Adipose tissue (tissue), 3 donors: Measurements from ENCODE around the gene GSK3B. TPM values are rescaled to one million over a fixed set of nuclear protein-coding genes. Genes with fewer than 3 reads are reported as not detected.

ENCODE experiments used
- H3K27ac ChIP-seq: one replicate; pipeline ENCODE4 v1.5.1; 2013; ENCODE audit warnings: low read depth, low read length
- WGBS, 3 donors: extraction: QIAGEN DNeasy Blood & Tissue Kit; methylation state at CpG; one replicate each; pipeline ENCODE4 v1.1.7; 2013; 5-methylcytosine and 5-hydroxymethylcytosine counted together
- polyA plus RNA-seq, 3 donors: library from polyadenylated mRNA; stranded (reverse); fragments of 200-250 nt; gene quantifications; one replicate each; pipeline ENCODE4 v1.2.3, GENCODE V29; 2013
- donor health status: healthy with polysubstance abuse.
- donor health status: Bipolar disorder and iron deficiency.
- donor health status: healthy.

The GSK3B gene
- polyA plus RNA-seq, 3 donors, result 6.3 to 14.0 (median 7.6) TPM

DNA sequence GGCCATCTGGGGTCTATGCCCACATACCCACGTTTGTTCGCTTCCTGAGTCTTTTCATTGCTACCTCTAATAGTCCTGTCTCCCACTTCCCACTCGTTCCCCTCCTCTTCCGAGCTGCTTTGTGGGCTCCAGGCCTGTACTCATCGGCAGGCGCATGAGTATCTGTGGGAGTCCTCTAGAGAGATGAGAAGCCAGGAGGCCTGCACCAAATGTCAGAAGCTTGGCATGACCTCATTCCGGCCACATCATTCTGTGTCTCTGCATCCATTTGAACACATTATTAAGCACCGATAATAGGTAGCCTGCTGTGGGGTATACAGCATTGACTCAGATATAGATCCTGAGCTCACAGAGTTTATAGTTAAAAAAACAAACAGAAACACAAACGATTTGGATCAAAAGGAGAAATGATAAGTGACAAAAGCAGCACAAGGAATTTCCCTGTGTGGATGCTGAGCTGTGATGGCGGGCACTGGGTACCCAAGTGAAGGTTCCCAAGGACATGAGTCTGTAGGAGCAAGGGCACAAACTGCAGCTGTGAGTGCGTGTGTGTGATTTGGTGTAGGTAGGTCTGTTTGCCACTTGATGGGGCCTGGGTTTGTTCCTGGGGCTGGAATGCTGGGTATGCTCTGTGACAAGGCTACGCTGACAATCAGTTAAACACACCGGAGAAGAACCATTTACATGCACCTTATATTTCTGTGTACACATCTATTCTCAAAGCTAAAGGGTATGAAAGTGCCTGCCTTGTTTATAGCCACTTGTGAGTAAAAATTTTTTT is 276.5 kb downstream of the GSK3B start:
- WGBS, 3 donors, result 68 to 81% (median 77%) methylated on average over 13 of the region's 13 CpGs
- no peak overlapping the region for H3K27ac ChIP-seq

GRCh38 chr3:119817071-119817470 is 277.2 kb downstream of the GSK3B start:
- WGBS, 3 donors, result 83 to 85% (median 84%) methylated on average over 12 of the region's 12 CpGs
- no peak overlapping the region for H3K27ac ChIP-seq

DNA sequence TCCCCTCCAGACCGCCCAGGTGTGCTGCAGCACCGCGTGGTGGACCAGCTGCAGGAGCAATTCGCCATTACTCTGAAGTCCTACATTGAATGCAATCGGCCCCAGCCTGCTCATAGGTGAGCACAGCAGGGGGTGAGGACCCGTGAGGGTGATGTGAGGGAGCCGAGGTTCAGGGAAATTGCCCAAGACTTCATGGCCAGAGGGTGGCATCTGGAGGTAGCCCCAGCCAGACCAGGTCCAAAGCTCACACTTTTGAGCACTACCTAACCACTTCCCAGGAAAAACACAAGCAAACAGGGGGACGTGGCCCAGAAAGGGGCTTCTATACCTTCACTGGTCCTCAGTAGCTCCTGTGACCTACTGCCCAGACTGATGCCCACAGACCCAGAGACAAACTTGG is 278.5 kb downstream of the GSK3B start:
- no peak overlapping the region for H3K27ac ChIP-seq
- 83 to 90% (median 84%) methylated on average over 8 of the region's 8 CpGs for WGBS, 3 donors

DNA sequence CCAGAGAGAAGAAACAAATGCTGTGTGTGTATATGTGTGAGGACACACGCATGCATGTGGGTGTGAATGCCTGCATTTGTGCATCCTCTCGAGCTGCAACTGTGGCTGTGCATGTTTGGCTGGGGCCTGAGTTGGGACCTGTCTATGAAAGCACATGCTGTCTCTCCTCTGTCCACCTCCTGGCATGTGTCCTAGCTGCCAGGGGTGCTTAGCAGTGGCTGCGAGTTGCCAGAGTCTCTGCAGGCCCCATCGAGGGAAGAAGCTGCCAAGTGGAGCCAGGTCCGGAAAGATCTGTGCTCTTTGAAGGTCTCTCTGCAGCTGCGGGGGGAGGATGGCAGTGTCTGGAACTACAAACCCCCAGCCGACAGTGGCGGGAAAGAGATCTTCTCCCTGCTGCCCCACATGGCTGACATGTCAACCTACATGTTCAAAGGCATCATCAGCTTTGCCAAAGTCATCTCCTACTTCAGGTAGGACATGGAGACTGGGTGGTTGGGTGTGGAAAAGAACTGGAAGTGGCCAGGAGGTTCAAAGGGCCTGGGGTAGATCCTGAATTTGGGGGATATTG is 281.7 kb downstream of the GSK3B start:
- WGBS, 3 donors, result 87 to 92% (median 91%) methylated on average over 8 of the region's 8 CpGs
- H3K27ac ChIP-seq, result no peak overlapping the region

DNA sequence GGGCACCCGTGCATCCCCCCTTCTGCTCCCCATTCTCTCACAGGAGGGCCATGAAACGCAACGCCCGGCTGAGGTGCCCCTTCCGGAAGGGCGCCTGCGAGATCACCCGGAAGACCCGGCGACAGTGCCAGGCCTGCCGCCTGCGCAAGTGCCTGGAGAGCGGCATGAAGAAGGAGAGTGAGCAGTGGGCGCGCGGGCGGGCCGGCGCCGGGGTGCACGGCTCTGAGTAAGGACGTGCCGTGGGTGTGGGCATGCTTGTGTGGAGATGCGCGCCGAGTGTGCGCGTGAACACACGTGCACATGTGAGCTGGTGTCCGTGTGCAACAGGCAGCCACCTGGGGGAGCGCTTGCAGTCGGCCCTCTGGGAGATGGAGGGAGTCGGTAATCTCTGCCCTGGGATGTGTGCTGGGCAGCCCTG is 284.2 kb downstream of the GSK3B start:
- no peak overlapping the region for H3K27ac ChIP-seq
- 1 to 6% (median 2%) methylated on average over 32 to 33 of the region's 33 CpGs for WGBS, 3 donors

DNA sequence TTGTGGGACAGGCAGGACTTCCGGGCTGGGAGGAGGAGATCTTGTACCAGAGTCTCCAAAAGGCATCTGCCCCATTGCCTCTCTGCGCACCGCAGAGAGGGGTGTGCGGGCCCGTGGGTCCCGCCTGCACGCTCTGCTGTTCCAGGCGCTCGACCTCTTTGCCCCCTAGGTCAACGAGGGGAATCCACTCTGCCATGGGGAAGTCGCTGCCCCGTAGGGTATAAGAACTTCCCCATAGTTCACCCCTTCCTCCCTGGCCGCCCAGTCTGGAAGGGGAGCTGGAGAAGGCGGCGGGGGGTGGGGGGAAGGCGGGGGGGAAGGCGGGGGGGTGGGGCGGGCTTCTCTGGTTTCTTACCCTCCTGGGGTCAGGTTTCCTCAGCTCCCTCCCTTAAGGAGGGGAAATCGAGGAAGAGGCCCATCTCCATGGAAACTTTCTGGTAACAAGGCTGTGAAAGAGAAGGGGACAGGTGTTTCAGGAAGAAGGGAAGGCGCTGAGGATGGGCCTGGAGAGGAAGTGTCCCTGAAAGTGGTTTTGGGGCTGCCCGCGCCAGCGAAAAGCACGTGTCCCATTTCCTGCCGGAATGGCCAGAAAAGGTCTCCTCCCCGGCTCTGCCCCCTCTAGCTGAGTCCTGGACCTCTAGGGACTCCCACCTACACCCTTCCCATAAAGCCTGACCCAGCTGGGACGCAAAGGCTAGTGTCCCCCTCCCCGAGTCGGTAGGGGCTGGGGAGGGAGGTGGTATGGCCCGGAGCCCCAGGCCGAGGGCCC is 284.8 kb downstream of the GSK3B start:
- no peak overlapping the region for H3K27ac ChIP-seq
- 27 to 42% (median 28%) methylated on average over 23 to 31 of the region's 31 CpGs for WGBS, 3 donors

DNA sequence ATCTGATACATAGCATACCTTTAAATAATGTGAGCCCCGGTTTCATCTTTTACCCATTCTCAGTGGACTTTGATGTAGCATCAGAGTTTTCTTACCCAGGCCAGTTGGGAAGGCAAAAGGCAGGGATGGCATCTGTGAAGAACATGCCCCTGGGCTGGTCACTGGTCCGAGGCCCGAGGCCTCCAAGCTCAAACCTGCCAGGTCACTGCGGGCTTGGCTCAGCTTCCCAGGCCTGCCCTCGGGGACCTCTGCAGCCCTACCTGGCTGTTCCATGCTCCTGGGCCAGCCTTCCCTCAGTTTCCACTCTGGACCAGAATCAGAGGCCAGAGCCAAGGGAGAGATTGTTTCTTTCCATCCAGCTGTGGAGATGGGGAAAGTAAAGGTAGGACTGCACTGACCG is 285.4 kb downstream of the GSK3B start:
- H3K27ac ChIP-seq, result no peak overlapping the region
- WGBS, 3 donors, result 86 to 95% (median 90%) methylated on average over 6 of the region's 6 CpGs

- 92 to 98% (median 94%) methylated on average over 4 of the region's 4 CpGs for WGBS, 3 donors
- H3K27ac ChIP-seq, result no peak overlapping the region
These were observed 286.0 kb downstream of the GSK3B start for GRCh38 chr3:119808244-119808643.

DNA sequence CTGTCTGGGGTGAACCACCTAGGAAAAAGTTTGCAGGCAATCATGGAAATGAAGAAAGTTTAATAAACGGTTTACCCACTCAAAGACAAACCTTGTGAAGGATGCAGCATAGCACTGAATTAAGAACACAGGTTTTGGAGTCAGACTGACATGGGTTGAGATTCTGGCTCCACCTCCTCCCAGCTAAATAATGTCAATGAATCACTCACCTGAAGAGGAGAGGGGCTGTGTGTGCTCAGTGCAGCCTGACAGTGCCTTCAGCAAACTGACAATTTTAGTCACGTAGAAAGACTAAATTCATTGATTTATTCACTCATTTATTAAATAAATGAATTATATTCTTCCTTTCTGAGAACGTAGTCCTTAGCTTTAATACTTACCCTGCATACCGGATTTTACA is 293.4 kb downstream of the GSK3B start:
- H3K27ac ChIP-seq, result no peak overlapping the region
- 55 to 79% (median 65%) methylated on average over 4 of the region's 4 CpGs for WGBS, 3 donors

GRCh38 chr3:119796785-119797184 is 297.5 kb downstream of the GSK3B start:
- WGBS, 3 donors, result 69 to 80% (median 74%) methylated on average over 2 of the region's 2 CpGs
- H3K27ac ChIP-seq, result no peak overlapping the region

DNA sequence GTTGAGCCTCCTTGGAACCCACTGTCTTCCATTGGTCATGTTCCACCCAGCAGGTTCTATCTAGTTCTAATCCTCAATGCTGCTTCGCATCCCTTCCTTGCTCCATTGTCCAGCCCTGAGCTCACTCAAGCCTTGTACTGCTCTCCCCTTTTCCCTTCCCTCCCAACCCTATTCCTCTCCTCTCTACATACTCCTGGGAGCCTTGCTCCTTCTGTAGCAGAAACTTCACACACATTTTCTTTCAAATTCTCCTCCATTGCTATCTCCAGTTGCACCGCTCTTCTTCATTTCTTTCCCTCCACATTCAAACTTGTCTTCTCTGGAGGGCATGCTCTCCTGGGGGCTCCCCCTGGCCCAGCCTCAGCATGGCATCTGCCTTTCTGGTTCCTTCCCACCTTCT is 297.9 kb downstream of the GSK3B start:
- WGBS, 3 donors, result 94 to 100% (median 96%) methylated on average over 2 of the region's 2 CpGs

GRCh38 chr3:119795849-119796248 is 298.4 kb downstream of the GSK3B start:
- no peak overlapping the region for H3K27ac ChIP-seq
- 74 to 84% (median 78%) methylated on average over 3 of the region's 3 CpGs for WGBS, 3 donors

More for the DNA sequence above, 297.9 kb downstream of the GSK3B start:
- H3K27ac ChIP-seq, result no peak overlapping the region

- H3K27ac ChIP-seq, result no peak overlapping the region
- 35 to 71% (median 62%) methylated on average over 5 of the region's 5 CpGs for WGBS, 3 donors
These were observed 299.2 kb downstream of the GSK3B start for GRCh38 chr3:119794971-119795612.

- no peak overlapping the region for H3K27ac ChIP-seq
- WGBS, 3 donors, result 96 to 98% (median 98%) methylated on average over 2 of the region's 2 CpGs
These were observed 299.8 kb downstream of the GSK3B start for GRCh38 chr3:119794401-119794800.

DNA sequence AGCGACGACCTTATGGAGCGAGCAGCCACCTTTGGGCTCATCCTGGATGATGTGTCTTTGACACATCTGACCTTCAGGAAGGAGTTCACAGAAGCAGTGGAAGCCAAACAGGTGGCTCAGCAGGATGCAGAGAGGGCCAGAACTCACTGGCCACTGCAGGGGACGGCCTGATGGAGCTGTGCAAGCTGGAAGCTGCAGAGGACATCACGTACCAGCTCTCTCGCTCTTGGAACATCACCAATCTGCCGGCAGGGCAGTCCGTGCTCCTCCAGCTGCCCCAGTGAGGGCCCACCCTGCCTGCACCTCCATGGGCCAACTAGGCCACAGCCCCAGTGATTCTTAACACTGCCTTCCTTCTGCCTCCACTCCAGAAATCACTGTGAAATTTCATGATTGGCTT is 302.0 kb downstream of the GSK3B start:
- H3K27ac ChIP-seq, result no peak overlapping the region
- 91 to 99% (median 93%) methylated on average over 8 of the region's 8 CpGs for WGBS, 3 donors

- no peak overlapping the region for H3K27ac ChIP-seq
- 91 to 95% (median 92%) methylated on average over 3 of the region's 3 CpGs for WGBS, 3 donors
These were observed 303.9 kb downstream of the GSK3B start for GRCh38 chr3:119790369-119790768.

- H3K27ac ChIP-seq, result no peak overlapping the region
- 80 to 92% (median 82%) methylated on average over 2 of the region's 2 CpGs for WGBS, 3 donors
These were observed 307.8 kb downstream of the GSK3B start for GRCh38 chr3:119786409-119786808.

GRCh38 chr3:119783883-119784282 is 310.4 kb downstream of the GSK3B start:
- 44 to 77% (median 50%) methylated on average over 7 of the region's 7 CpGs for WGBS, 3 donors
- no peak overlapping the region for H3K27ac ChIP-seq

GRCh38 chr3:119783255-119783654 is 311.0 kb downstream of the GSK3B start:
- WGBS, 3 donors, result 76 to 80% (median 77%) methylated on average over 2 of the region's 2 CpGs
- H3K27ac ChIP-seq, result no peak overlapping the region
